NAMALWA (cell line): ENCODE measurements around the gene HOXC10.

ENCODE experiments used
- DNase-seq: peaks from one replicate; pipeline ENCODE4 v3.0.0-alpha.2; 2015; ENCODE audit warnings: low spot score

HOXC10 gene

DNA sequence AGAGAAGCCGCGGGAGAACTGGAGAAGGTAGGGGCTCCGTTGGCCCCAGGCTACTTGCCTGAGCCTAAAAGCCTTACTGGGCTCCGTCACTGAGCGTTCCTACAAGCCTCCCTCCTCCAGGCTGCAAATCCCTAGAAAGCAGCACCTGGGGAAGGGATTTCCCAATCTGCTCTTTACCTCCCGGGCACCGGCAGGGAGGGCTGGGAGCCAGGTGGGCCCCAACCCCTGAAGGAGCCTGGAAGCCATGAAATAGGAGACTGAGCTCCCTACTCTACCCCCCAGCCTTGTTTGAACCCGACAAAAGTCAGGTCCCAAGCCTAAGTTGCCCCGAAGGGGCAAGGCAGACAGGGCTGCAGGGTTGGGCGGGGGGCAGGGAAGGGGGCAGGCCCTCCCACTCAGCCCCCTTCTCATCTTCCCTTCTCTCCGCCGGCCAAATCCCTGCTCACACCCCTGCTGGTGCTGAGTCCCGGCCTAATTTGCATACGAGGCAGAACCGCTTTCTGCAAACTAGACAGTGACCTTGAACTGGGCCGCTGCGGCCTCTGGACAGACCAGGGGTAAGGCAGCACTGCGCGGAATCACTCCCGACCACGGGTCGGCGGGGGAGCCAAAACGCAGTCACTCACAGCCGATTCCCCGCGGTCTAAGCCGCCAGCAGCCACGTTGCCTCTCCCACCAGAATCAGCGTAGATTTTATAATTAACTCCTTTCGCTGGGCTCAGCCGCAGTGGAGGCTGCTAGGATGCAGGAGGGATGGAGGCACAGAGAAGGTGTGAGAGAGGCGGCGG is 34.0 kb upstream of the HOXC10 start:
- DNase-seq, result no peak

DNA sequence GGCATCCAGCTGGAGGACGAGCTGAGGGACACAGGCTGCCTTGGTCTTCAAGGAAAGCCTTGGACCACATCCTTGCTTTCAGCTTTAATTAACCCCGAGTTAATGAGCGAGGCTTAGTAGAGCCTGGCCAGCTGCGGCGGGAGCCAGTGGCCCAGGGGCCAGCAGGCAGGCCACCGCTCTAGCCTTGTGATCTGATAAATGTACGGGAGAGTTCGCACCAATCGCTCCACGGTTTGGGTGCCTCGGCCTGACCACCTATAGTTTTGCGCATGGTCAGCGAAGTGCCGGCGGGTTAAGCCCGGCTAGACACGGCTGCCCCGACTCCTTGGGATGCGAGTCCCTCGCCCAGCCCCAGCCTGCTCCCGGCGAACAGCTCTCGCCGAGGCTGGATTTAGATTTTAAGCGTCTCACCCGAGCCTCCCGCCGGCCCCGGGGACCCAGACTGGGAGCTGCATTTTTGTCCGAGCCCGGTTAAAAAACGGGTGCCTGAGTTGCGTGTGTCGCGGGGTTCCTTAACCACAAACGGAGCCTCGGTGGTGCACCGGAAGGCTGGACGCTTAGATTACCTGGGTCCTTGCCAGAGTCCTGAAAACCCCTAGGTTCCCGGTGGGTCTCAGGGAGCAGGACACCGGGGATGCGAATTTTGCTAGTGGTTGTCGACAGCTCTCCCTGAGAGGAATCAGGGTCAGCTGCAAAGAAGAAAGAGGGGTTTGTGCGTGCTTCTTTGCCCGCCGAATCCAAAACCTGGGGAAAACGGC is 33.2 kb upstream of the HOXC10 start:
- DNase-seq, result no peak

DNA sequence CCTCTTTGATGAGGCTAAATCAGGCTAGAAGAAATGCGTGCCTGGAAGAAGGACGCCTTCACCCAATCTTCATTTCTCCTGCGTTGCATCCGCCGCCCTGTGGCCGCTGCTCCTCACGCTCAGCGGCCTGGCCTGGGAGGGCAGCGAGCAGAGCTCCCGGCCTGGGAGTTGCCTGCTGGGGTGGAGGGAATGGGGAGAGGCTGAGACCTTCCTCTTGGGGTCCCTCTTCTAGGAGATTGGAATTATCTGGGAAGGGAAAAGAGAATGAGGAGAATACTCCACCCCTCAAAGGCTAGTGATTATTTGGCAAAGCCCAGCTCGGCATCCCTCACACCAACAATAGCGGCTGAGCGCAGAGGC is 32.6 kb upstream of the HOXC10 start:
- DNase-seq, result no peak

DNA sequence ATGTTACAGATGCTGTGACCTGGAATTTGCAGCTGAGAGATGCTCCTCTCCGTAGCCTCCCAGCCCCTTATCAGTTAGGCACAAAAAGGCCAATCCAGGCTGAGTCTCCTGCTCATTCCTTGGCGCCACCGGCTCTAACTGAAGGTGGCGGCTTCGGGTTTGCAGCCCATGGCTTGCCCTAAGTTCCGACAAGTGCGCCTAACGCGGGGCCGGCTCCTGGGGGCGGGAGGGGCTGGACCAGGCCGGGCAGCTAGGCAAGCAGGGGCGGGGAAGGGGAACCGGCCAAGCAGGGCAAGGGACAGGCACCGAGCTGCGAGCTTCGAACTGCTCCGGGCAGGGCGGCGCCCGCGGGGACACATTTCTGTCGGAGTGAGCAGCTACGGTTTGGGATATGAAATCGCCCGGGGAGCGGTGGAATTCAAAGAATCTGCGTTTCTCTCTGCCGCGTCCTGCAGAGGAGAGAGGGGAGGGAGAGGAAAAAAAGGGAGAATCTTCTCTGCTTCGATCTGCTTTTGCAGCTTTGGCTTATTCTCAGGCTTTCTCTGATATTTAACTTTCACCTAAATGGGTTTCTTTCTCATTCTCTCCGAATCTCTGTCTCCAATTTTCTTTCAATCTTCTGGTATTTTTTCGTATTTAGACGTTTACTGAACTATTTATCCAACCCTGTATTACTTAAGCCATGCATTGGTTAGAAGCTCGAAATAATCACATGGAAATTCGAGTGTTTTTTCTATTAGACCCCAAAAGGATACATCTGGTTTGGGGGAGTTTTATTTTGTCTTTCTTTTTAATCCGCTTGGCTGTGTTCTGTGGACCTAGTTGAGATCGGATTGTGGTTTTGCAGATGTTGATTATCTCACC is 31.8 kb upstream of the HOXC10 start:
- no peak for DNase-seq

DNA sequence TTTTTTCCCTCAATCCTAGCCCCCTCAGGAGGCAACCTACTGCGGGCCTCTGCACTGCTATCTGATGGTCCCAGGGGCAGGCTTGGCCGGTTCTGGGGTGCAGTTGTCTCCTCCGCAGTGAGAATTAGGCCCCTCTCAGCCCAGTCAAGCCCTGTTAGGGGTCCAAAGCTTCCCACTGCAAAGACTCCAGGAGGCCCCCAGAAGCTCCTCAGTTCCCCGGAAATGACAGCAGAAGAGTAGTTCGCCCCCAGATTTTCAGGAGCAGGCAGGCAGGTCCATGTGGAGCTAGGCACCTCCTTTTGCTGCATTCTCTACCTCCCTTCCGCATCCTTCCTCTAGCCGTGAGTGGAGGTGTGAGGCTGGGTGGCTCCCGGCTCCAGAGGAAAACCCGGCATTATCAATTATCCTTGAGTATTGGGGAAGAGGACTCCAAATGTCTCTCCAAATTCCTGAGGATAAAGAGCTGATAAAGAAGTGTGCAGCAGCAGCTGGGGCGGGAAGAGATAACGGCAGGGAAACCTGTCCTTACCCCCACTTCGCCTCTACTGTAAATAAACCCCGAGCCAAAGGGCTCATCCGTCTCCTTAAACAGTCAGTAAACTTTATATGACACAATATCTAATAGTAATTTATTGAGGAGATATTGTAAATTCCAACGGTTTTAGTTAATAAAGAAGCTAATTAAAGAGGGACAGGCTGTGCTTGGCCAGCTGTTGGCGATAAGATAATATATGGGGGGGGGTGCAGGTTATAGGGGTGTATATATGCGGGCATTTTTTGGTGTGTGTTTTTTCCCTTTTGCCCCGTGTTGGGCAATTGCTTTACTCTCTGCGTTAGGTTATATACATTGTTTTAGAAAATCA is 30.9 kb upstream of the HOXC10 start:
- no peak for DNase-seq

DNA sequence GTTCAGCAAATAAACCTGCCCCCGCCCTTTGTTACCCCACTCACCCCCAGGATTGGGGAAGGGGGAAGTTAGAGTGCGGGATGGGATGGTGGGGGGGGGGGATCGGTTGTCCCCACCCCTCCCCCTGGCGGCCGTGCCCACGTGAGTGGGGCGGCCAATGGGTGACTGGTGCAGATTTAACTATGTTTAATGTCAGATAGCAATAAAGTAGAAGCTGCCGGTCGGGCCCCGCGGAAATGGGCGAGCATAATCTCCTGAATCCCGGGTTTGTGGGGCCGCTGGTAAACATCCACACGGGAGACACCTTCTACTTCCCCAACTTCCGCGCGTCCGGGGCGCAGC is 30.3 kb upstream of the HOXC10 start, which contains the start of gene HOXC12:
HOXC12 (plus strand) TSS at position 210 of the 342 bp plus-strand sequence; CDS start at position 237, 27 bp downstream.
- DNase-seq, result no peak

DNA sequence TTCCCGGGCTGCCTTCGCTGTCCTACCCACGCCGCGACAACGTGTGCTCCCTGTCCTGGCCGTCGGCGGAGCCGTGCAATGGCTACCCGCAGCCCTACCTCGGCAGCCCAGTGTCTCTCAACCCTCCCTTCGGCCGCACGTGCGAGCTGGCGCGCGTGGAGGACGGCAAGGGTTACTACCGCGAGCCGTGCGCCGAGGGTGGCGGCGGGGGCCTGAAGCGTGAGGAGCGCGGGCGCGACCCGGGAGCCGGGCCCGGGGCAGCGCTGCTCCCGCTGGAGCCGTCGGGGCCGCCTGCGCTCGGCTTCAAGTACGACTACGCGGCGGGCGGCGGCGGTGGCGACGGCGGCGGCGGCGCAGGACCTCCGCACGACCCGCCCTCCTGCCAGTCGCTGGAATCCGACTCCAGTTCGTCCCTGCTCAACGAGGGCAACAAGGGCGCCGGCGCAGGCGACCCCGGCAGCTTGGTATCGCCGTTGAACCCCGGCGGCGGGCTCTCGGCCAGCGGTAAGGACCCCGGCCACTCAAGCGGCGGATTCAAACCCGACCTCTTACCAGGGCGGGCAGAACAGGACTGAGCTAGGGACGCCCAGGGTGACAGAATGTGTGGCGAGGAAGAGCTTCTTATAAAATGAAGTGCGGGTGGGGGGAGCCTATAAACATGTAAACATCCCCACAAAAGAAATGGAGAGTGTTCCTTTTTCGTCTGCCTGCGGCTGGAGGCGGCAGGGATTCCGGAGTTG is 29.7 kb upstream of the HOXC10 start:
- no peak for DNase-seq

DNA sequence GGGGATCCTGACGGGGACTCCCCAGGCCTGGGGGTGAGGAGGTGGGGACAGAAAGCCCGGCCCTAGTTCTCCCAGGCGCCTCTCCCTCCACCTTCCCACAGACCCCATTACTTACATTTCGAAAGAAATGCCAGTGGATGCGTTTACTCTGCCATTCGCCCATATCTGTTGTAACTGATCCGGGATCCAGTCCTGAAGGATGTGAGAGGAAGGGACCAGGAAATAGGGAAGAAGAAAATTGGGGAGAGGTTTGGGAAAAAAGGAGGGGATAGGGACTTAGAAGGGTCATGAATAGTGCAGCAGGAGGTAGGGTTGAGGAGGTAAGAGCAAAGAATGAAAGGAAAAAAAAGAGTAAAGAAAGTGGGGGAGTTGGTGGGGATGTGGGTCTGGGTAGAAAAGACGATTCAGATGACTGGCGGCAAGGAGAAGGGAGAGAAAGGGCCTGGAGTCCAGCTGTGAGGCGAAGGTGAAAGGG is 29.1 kb upstream of the HOXC10 start:
- DNase-seq, result no peak

DNA sequence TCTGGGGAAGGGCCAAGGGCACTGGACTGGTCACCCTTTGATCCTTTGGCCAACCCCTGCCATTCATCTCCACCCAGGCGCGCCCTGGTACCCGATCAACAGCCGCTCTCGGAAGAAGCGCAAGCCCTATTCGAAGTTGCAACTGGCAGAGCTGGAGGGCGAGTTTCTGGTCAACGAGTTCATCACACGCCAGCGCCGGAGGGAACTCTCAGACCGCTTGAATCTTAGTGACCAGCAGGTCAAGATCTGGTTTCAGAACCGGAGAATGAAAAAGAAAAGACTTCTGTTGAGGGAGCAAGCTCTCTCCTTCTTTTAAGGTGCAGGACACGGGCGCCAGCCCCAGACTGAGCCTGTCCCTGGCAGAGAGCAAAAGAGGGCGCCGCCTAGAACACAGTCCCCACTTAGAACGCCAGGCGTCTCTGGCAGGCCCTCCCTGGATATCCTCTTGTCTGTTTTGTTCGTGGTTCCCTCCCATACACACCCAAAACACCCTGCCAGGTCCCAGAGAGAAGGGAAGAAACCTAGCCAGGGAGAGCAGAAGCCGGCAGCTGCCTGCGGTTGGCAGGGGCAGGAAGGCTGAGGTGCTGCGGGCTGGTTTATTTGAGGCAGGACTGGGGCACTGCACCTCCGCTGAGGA is 28.6 kb upstream of the HOXC10 start:
- DNase-seq, result peak; percentile 14

DNA sequence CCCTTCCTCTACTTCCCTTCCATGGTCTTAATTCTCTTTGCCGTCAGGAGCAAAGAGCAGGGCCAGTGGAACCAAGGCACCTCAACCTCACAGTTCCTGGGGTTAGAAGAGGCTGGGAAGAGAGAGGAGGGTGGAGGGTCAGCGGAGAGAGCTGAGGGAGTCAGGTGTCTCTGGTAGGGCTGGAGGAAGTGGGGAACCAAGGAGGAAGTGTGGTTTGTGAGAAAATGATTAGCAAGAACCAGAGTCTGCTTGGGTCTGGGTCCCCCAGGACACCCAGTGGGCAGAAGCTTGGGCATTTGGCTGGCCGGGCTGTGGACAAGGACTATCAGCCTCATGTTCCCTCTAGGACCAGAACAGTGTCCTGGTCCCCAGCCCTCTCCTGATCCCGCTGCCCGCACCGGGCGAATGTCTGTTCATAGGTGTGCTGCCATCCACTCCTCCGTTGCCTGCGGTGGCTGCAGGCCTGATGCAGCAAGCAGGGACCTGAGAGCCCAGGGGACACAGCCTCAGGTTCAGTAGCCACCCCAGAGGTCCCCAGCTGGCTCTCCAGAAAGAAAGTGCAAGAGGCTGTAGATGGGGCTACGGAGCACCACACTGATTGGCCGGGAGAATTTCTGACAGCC is 27.9 kb upstream of the HOXC10 start:
- DNase-seq, result no peak

DNA sequence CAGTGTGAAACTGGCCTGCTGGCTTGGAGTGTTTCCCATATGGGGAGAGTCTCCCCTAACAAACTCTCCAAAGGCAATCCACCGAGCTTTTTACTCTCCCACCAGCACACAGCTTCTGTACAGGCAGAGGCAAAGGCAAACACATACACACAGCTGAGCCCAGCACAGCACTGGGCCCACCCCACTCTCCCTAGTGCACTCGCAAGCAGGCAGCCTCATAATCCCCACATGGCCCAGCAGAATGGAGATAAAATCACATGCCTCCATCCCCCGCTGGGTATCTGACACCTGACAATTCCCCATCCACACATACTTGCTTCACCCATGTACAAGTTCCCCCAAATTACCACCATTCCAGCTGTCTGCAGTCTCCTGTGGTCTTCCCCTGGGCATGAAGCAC is 26.8 kb upstream of the HOXC10 start:
- no peak for DNase-seq

DNA sequence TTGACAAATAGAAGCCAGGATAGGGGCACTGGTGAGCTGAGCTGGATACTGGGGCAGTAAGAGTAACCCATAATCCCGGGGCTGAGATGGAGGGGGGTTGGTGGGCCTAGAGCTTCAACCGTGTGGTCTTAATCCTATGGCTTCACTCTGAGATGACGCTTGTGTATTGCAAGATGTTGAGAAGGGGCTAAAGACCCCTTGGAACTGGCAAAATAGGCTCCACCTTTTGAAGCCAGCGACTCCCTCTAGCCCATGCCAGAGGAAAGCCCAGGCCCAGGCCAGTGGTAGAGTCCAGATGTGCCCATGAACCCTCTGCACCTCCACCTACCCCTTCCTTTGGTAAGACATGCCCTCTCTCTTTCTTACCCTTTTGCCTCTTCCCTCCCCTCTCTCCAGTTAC is 25.6 kb upstream of the HOXC10 start:
- no peak for DNase-seq

DNA sequence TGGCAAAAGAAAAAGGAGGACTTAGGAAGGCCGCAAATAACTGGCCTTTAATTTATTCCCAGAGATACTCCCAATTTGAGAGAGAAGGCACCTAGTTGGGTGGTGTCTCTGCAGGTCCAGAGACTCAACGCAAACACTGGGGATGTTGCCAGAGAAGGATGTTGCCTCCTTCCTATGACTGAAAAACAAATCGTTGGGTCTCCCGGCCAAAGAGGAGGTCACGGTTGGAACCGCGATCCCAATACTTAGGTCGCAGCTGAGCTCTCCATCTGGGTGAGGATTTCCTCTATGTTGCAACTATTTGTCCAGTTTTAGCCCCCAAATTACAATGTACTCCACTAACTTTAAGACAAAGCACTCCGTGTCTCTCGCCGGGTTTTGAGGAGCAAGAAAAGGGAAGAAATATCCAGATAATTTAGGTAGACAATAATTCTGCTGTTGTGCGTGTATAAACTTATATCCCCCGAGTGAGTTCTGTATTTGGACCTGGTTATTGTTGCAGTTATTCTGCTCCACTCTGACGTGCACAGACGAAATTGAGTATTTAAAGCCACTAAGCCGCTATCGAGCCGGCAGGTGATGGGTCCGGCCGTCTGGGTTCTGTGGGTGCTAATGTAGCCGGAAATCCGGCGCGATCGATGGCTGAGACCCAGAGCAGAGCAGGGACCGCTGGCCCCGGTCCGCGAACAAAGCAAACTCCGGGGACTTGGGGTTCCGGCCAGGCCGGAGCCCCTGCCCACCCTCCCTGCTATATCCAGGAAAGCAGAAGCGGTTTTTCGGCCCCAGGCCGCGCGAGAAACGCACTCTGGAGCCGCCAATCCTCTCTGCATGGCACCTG is 24.5 kb upstream of the HOXC10 start:
- DNase-seq, result no peak

DNA sequence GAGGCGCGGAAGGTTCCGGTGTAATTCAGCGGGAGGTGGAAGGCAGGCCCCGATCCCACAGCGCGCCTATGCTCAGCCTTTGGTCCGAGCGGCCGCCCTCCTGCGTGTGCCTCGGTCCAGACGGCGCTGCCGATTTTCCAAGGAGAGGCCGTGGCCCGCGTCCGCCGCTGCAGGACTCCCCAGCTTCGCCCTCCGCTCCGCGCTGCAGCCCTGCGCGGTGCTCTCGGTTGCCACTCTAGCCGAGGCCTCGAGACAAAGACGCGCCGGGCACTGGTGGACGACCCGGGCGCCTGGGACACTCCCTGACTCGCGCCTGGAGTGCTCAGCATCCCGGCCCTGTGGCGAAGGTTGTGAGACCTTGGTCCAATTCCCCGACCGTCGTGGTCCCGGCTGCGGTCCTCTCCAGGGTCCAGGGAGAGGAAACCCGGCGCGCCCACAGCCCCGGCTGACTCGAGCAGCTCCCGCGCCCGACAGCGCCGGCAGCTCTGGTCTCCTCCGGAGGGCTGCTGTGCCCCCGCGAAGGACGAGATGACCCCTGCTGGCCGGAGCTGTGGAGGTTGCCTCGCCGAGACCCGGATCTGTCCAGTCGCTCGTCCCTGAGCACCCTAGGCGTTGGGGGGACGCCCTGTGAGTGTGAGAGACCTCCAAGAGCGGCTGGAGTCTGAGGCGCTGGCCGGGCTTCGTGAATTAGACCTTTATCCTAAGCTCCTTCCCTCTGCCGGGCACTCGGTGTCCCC is 23.8 kb upstream of the HOXC10 start:
- no peak for DNase-seq

DNA sequence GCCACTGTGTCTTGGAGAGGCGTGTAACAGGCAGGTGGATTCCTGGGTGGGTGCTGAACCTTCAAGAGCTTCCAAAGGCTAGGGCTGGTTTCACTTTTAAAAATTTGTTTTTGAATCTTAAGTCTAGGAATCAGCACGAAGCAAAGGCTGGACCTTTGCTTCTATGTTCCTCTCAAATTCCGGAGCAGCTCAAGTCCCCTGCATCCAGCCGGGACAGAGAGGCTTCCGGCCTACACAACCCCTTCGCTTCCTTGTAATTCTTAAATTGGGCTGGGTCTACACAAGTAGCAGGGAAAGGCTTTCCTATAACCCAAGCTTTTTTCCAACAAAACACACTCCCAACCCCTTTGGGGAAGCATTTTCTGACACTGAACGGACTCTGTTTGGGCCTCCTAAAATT is 21.9 kb upstream of the HOXC10 start:
- no peak for DNase-seq

DNA sequence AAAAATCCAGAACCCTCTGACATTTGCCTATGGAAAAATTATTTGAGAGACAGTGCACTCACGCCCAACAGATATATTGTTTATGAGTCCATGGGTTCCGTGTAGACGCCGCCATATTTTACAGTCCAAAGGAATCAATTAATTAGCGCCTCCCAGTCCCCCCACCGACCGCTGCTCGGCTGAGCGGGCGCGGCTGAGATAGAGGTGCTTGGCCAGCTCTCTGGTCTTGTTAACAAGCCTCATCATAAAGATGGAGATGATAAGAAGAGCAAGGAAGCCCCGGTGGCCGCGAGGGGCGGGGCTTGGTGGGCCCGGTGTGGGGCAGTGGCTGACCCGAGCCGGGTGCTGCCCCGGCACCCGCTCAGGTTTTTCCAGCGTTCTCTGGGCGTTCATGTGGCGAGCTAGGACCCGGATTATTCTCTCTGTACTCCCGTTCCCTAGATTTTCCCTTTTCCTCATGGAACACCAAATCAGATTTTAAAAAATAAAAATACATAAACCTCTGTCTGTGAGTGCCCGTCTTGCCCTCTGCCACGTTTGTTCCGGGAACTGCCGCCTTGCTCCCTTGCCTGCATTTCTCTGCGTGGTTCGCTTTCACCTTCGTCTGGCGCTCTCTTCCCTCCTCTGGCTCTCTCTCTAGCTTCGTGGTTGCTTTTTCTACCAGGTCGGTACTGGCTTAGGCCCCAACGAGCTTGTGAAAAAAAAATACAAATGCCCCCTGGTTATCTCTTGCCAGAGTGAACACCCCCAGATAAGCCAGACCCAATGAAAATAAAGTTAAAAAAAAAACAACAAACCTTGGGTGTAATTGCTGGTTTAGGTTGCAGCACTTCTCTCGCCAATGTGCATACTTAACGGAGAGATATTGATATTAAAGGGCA is 21.3 kb upstream of the HOXC10 start:
- no peak for DNase-seq

DNA sequence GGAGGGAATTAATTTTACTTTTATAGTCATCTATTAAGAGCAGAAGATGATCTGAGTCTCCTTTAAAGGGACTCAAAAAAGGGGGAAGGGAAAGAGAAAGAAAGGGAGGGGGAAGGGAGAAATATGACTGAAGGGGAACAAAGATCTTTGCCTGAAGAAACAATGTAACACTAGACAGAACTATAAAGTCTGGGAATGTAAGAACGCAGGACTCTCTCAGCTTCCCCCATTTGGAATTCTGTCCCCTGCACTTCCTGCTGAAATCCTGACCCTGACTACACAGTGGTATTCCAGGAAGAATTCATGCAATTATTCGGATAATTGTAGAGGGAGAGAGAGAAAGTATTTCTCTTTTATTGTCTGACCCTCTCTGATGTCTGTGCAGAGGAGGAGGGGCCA is 20.6 kb upstream of the HOXC10 start:
- DNase-seq, result no peak
